H1 (cell line): ENCODE measurements around the gene C1RL. TPM values are rescaled to one million over a fixed set of nuclear protein-coding genes. Genes with fewer than 3 reads are reported as not detected.

Source experiments
- BCL11A ChIP-seq, 2 experiments: IDR thresholded peaks; one replicate each; pipeline ENCODE4 v1.6.1; 2011; ENCODE audit warnings: low read depth in 2 of 2, low read length in 2 of 2, mild to moderate bottlenecking in 2 of 2
- CTBP2 ChIP-seq: IDR thresholded peaks from 2 replicates; pipeline ENCODE4 v1.7.0; 2011; ENCODE audit warnings: borderline replicate concordance, mild to moderate bottlenecking, moderate library complexity, mixed read lengths, low read length; ENCODE audit not compliant: insufficient read depth, insufficient read length
- EGR1 ChIP-seq: IDR thresholded peaks from 2 replicates; pipeline ENCODE4 v1.6.1; 2011; ENCODE audit warnings: low read depth, low read length, borderline replicate concordance
- EZH2 ChIP-seq: fragments of 200-600 bp; sonication (generic); IDR thresholded peaks from 2 replicates; pipeline ENCODE4 v1.7.1; 2012; ENCODE audit warnings: low read depth, mild to moderate bottlenecking, moderate library complexity, low read length, inconsistent platforms; ENCODE audit not compliant: severe bottlenecking
- FOSL1 ChIP-seq: IDR thresholded peaks from 2 replicates; pipeline ENCODE4 v1.6.1; 2011; ENCODE audit warnings: mild to moderate bottlenecking, low read depth, low read length, moderate library complexity; ENCODE audit not compliant: insufficient read depth
- NANOG ChIP-seq: IDR thresholded peaks from 2 replicates; pipeline ENCODE4 v1.6.1; 2011; ENCODE audit warnings: low read length, low read depth, mild to moderate bottlenecking, inconsistent platforms; ENCODE audit not compliant: insufficient read depth, poor library complexity, severe bottlenecking
- RFX5 ChIP-seq: IDR thresholded peaks from 2 replicates; pipeline ENCODE4 v1.6.1; 2011; ENCODE audit warnings: low read depth, low read length, improper control_type of control experiment, borderline replicate concordance
- SIN3A ChIP-seq, 2 experiments: IDR thresholded peaks in 1 of 2; conservative IDR thresholded peaks in 1 of 2; 2 replicates each; pipeline ENCODE4 v1.6.1; 2011 to 2012; ENCODE audit warnings: low read length in 2 of 2, improper control_type of control experiment in 1 of 2, low read depth in 1 of 2, mild to moderate bottlenecking in 1 of 2
- SIX5 ChIP-seq: IDR thresholded peaks from 2 replicates; pipeline ENCODE4 v1.6.1; 2011; ENCODE audit warnings: mild to moderate bottlenecking, low read depth, low read length
- SRF ChIP-seq: IDR thresholded peaks from 2 replicates; pipeline ENCODE4 v1.6.1; 2011; ENCODE audit warnings: mild to moderate bottlenecking, low read depth, low read length, moderate library complexity
- TAF1 ChIP-seq: IDR thresholded peaks from 2 replicates; pipeline ENCODE4 v1.6.1; 2011; ENCODE audit warnings: mild to moderate bottlenecking, low read depth, low read length
- polyA plus RNA-seq, 7 experiments: library from polyadenylated mRNA; depleted of rRNA in 3 of 7; stranded (reverse) in 5 of 7; unstranded in 2 of 7; fragments of >200 nt in 5 of 7; fragments of 200-250 nt in 2 of 7; gene quantifications; 1 replicate in 5 of 7; 2 replicates in 1 of 7; 4 replicates in 1 of 7; pipeline versions ENCODE4 v1.2.1 to v1.2.3, GENCODE V29; 2011 to 2013; ENCODE audit warnings: missing spikeins in 2 of 7, mixed read lengths in 2 of 7
- total RNA-seq: library from RNA; stranded (reverse); fragmentation: NEBNext Ultra II Directional; extraction: Animal tissue kit (Norgen Biotek cat#: 25700); gene quantifications from 2 replicates; pipeline ENCODE4 v1.2.1, GENCODE V29; 2021
- TF ChIP-seq, protein P1 (sequence below): fragments of 300-600 bp; sonication (generic); IDR thresholded peaks from 2 replicates; pipeline ENCODE4 v1.7.1; 2012; ENCODE audit warnings: low read length, moderate library complexity, mild to moderate bottlenecking, inconsistent platforms; ENCODE audit not compliant: insufficient replicate concordance

C1RL gene
- total and polyA plus RNA-seq, 2 of the 8 experiments (the other 6 are each of a cell fraction or from before 2014, with no cell fraction given): 11.4 to 15.5 TPM

GRCh38 chr12:7114851-7115250 is 5.8 kb upstream of the C1RL start (continued):
- TF ChIP-seq, protein P1, sequence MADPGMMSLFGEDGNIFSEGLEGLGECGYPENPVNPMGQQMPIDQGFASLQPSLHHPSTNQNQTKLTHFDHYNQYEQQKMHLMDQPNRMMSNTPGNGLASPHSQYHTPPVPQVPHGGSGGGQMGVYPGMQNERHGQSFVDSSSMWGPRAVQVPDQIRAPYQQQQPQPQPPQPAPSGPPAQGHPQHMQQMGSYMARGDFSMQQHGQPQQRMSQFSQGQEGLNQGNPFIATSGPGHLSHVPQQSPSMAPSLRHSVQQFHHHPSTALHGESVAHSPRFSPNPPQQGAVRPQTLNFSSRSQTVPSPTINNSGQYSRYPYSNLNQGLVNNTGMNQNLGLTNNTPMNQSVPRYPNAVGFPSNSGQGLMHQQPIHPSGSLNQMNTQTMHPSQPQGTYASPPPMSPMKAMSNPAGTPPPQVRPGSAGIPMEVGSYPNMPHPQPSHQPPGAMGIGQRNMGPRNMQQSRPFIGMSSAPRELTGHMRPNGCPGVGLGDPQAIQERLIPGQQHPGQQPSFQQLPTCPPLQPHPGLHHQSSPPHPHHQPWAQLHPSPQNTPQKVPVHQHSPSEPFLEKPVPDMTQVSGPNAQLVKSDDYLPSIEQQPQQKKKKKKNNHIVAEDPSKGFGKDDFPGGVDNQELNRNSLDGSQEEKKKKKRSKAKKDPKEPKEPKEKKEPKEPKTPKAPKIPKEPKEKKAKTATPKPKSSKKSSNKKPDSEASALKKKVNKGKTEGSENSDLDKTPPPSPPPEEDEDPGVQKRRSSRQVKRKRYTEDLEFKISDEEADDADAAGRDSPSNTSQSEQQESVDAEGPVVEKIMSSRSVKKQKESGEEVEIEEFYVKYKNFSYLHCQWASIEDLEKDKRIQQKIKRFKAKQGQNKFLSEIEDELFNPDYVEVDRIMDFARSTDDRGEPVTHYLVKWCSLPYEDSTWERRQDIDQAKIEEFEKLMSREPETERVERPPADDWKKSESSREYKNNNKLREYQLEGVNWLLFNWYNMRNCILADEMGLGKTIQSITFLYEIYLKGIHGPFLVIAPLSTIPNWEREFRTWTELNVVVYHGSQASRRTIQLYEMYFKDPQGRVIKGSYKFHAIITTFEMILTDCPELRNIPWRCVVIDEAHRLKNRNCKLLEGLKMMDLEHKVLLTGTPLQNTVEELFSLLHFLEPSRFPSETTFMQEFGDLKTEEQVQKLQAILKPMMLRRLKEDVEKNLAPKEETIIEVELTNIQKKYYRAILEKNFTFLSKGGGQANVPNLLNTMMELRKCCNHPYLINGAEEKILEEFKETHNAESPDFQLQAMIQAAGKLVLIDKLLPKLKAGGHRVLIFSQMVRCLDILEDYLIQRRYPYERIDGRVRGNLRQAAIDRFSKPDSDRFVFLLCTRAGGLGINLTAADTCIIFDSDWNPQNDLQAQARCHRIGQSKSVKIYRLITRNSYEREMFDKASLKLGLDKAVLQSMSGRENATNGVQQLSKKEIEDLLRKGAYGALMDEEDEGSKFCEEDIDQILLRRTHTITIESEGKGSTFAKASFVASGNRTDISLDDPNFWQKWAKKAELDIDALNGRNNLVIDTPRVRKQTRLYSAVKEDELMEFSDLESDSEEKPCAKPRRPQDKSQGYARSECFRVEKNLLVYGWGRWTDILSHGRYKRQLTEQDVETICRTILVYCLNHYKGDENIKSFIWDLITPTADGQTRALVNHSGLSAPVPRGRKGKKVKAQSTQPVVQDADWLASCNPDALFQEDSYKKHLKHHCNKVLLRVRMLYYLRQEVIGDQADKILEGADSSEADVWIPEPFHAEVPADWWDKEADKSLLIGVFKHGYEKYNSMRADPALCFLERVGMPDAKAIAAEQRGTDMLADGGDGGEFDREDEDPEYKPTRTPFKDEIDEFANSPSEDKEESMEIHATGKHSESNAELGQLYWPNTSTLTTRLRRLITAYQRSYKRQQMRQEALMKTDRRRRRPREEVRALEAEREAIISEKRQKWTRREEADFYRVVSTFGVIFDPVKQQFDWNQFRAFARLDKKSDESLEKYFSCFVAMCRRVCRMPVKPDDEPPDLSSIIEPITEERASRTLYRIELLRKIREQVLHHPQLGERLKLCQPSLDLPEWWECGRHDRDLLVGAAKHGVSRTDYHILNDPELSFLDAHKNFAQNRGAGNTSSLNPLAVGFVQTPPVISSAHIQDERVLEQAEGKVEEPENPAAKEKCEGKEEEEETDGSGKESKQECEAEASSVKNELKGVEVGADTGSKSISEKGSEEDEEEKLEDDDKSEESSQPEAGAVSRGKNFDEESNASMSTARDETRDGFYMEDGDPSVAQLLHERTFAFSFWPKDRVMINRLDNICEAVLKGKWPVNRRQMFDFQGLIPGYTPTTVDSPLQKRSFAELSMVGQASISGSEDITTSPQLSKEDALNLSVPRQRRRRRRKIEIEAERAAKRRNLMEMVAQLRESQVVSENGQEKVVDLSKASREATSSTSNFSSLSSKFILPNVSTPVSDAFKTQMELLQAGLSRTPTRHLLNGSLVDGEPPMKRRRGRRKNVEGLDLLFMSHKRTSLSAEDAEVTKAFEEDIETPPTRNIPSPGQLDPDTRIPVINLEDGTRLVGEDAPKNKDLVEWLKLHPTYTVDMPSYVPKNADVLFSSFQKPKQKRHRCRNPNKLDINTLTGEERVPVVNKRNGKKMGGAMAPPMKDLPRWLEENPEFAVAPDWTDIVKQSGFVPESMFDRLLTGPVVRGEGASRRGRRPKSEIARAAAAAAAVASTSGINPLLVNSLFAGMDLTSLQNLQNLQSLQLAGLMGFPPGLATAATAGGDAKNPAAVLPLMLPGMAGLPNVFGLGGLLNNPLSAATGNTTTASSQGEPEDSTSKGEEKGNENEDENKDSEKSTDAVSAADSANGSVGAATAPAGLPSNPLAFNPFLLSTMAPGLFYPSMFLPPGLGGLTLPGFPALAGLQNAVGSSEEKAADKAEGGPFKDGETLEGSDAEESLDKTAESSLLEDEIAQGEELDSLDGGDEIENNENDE: no peak
- TF ChIP-seq SIN3A (conservative IDR thresholded peaks at IDR 0.05 in 1 of 2, IDR thresholded peaks at IDR 0.05 in 1 of 2; ENCODE audit: low read depth in 1 of 2, low read length in 2 of 2): no peak
- no peak for TF ChIP-seq NANOG
- TF ChIP-seq RFX5: no peak
- no peak for TF ChIP-seq BCL11A (IDR thresholded peaks at IDR 0.05; ENCODE audit: low read depth in 2 of 2, low read length in 2 of 2)
- TF ChIP-seq SIX5: no peak
- no peak for TF ChIP-seq CTBP2
- TF ChIP-seq FOSL1: no peak
- TF ChIP-seq SRF: no peak
- TF ChIP-seq EZH2: no peak
- no peak for TF ChIP-seq EGR1
- TF ChIP-seq TAF1: no peak
